NCI-H2171 (cell line): ENCODE measurements around the gene HPCAL1.

Experiments used
- DNase-seq: peaks from one replicate; lab custom pipeline; 2025; lab: John Stamatoyannopoulos, UW

The HPCAL1 gene

DNA sequence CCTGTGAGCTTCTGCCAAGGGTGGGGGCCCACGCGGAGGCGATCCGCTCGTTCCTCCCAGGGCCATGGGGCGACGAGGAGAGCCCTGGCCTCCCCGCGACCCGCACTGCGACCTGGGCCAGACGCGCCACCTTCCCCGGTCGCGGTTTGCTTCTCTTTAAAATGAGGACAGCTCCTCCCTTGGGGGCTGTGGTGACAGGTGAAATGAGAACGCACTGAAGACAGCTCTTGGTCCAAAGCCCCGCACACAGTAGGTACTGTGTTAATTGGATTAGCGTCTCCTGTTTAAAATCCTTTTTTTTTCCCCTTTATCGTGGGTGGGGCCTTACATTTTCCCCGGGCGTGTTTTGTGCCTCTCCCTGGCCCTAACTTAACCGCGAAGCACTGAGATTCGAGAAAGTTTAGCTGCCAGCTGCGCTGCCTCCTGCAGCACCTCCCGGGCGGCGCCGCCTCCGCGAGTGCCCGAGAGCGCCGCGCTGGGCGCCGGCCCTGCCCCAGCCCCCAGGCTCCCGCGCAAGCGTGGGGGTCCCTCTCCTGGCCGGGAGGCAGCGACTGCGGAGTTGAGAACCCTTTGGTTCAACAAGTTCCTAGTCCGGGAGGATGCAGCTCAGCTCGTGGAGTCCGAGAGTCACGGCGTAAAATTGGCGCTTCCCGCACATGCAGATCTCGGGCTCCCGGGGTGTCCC is 1.1 kb downstream of the HPCAL1 start:
- peak; percentile 38 for DNase-seq

DNA sequence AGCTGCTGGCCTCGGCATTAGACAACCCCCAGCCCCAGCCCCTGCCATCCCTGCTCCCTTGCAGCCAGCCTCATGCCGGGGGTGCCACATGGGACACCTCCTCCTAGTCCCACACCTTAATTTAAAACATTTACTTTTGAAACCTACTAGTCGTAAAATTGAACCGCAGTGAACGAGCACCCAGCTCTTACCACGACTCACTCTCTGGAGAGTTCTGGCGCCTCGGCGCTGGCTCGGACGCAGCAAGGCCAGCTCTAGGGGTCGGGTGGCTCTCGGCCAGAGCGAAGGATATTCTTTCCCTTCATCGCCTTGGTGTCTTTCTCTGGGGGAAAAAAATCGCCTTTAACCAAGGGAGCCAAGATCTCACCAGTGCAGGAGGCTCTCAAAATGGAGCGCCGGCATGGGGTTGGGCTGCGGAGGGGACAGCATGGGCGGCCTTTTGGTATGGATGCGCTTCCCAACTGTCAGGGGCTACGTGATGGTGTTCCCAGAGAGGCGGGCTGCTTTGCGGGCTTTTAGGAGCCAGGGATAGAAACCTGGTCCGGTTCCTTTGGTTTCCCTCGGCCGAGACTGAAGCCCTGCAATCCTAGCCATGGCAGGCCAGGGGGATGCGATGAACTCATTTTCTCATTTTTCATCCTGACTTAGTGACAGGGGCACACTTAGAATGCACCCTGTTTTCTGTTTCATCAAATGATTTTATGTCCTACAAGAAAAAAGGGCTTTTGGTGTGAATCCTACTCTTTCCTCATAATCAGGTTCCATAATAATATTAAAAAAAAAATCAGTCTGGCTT is 2.0 kb downstream of the HPCAL1 start:
- no peak for DNase-seq

DNA sequence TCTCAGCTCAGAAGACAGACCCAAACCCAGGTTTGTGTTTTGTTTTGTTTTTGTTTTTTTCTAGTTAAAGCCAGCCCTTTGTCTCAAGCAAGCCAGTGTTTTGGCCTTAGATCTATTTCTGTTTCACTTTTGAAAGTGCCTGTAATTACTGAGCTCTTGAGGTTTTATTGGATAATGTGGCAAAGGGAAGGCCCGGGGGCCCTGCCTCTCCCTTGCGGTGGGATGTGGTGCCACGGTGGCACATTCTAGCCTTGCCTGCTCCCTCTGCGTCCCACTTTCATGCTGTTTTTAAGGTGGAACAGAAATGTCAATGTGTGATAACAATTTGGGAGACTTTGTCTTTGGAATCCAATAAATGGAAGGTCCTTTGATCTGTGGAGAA is 2.5 kb downstream of the HPCAL1 start:
- DNase-seq: no peak

DNA sequence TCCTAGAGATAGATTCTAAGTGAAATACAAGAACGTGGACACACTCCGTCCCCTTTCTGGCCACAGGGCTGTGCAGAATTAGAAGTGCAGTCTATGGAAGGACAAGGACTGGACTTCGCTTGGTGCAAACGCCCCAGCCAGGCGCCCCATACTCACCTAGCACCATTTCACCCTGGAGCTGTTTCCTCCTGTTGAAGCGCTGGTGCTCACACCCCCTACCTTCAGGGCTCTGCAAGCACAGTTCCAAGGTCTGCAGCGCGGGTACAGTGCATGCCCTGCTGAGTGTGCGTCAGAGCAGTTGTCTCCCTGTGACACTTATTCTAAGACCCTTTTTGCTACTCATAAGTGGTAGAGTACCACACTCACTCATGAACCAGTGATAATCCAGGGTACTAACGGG is 3.0 kb downstream of the HPCAL1 start:
- no peak for DNase-seq

DNA sequence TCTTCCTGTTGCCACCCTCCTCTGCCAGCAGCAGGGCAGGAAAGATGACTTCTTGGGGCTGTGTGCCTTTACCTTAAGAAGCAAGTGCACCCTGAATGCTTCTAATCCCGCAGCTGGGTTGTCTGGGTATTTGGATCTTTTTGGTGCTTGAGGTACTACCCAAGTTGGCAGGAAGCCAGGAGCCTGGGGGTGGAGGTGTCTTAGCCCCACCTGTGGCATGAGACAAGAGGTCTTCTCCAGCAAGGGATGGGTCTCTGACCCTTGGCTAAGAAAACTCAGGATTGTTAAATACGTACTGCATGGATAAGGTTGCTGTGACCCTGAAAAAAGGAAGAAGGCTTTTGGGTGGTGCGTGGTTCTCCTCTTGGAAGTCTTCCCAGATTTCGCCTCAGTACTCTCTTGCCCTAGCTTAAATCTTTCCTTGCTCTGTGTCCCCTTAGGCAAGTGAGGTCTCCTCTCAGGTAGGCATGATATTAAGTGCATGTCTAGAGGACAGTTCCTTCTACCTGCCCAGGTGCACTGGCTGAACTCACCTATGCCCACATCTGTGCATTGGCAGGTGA is 4.3 kb downstream of the HPCAL1 start:
- no peak for DNase-seq

DNA sequence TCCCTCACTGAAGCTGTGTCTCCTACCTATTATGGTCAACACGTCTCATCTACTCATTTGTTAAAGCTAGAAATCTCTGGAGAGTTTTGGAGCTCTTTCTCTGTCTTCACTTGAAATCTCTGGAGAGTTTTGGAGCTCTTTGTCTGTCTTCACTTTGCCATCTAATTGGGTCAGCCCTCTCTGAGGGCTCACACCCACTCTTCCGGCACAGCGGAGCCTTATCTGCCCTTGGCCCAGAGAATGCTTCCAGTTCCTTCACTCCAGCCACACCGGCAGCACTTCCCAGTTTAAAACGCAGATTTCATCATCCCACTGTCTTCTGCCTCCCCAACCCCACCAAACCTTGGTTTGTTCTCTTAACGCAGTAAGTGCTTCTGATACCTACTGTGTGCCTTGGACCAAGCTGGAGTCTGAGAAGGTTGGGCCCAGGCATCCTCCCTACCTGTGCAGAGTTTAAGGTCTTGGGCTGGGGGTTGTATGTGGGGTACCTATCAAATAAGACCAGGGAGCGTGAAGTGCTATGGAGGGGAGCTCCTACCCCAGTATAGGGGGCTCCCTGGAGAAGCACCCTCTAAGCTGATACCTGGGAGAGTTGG is 5.0 kb downstream of the HPCAL1 start:
- no peak for DNase-seq

DNA sequence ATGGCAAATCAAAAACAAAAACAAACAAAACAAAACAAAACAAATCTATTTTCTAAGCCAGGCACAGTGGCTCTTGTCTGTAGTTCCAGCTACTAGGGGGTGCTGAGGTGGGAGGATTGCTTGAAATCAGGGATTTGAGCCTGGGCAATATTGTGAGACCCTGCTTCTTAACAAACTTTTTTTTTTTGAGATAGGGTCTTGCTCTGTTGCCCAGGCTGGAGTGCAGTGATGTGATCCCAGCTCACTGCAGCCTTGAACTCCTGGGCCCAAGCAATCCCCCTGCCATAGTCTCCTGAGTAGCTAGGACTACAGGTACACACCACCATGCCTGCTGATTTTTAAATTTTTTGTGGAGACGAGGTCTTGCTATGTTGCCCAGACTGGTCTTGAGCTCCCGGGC is 6.2 kb downstream of the HPCAL1 start:
- no peak for DNase-seq

DNA sequence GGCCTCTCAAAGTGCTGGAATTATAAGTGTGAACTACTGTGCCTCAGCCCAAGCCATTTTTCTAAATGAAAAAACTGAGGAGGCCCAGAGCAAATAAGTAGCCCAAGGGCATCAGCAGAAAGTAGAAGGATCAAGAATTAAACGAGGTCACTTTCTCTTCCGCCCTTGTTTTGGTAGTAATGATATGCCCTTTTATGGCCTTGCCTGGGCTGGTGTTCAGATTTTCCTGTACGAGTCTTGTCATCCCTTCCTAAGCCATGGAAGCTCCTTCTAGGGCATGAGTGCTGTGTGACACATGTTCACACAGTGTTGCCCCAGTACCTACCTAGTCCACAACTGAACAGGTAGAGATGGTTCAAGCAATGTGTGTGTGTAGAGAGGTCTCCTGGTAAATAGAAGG is 6.6 kb downstream of the HPCAL1 start:
- no peak for DNase-seq

DNA sequence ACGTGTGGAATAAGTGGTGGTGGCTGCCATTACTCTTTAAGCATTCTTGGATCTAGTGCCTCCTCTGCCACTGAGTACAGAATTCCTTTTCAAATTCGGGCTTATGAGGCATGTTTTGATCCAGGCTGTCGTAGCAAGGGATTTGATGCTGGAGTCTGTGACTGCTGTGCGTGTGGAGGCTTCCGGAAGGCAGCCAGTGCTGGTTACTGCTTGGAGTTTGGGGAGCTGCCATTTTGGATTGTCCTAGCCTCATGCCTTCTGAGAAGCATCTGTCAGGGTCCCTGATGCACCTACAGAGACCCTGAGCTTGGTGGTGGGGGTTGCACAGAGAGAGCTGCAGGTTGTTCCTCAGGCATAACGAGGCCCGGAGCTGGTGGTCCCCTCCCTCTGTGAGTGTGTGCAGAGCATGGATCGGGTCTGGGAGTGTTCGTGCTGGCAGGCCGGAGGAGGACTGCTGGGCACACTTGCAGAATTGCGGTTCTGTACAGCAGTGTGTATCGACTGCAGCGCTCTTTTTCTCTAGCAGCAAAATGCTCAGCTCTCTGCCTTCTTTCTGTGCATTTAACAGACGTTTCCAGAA is 7.7 kb downstream of the HPCAL1 start:
- DNase-seq: no peak

DNA sequence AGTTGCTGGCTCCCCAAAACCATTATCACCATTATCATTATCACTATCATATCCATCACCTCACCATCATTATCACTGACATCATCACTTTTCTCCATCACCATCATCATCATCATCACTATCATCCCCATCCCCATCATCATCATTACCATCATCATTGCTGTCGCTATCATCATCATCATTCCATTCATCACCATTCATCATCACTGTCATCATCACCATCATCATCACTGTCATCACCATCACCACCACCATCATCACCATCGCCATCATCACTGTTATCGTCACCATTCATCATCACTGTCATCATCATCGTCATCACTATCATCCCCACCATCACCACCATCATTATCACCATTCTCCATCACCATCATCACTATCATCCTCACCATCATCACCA is 9.0 kb downstream of the HPCAL1 start:
- no peak for DNase-seq

DNA sequence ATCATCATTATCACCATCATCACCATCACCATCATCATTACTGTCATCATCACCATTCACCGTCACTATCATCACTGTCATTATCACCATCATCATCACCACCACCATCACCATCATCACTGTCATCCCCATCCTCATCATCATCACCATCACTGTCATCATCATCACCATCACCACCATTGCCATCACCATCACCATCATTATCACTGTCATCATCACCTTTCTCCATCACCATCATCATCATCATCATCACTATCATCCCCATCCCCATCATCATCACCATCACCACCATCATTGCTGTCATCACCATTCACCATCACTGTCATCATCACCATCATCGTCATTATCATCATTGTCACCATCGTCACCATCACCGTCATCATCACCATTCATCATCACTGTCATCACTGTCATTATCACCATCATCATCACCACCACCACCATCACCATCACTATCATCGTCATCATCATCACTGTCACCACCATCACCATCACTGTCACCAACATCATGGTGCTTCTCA is 9.8 kb downstream of the HPCAL1 start:
- DNase-seq: no peak

DNA sequence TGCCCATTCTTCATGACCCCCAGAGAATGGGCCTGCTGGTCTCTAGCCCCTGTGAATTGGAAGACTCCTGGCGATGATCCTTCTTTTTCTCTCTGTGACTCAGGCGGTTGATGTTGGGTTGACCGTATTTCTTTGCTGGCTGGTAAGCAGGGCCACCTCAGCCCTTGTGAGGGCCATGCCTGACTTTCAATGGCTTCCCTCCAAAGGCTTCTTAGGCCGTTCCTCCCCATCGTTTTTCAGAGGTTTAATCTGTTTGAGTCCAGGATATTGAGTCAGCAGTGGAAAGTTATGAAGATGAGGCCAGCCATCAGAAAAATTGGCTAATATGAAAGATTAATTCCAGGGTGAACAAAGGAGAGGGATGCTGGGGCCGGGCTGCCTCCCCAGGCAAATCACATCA is 13.6 kb downstream of the HPCAL1 start:
- DNase-seq: no peak

DNA sequence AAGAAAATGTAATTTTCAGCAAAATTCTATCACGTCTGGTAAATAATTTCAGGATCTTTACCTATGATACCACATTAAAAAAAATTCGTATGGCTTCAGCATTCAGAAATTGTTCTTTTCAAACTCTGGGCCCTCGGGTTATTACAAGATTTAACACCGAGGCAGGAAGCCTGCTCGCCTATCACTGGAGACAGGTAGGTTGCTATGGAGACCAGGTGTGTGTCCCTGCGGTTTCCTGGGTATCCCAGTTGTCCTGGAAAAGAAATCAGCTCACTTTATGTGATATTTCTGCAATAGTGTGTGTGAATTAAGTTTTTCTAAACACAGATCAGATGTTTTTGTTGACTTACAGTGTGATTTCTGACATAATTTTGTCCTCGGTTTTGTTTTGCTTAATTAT is 14.2 kb downstream of the HPCAL1 start:
- no peak for DNase-seq

DNA sequence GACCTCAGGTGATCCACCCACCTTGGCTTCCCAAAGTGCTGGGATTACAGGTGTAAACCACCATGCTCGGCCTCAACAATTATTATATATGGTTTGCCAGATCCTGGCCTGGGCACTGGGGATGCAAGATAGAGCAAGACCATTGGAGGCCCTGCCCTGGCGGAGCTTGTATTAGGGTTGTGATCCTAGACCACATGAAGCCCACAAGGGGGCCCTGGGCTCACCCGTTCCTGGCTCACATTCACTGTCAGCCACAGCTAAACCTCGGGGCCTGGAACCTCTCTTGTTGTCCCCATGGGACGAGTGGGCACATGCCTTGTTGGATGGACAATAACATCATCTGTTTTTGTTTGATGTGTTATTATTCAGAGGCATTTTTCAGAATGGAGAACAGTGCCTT is 14.9 kb downstream of the HPCAL1 start:
- no peak for DNase-seq

DNA sequence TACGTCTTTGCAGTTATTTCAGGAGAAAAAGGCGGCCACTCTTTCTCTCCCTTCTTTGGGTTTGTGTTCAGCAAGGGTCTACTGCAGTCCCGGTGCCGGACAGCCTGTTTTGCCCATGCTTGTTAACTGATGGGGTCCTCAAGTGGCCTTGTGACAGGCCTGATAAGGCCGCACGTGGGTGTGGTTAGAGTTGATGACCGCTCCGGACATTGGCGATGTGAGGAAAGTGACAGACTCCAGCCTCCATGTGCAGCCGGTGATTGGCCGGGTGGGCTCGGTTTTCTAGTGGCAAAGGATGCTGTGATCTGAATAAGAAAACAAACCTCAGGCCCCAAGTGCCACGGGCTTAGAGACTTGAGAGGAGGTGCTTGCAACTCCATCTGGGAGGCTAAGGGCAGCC is 15.6 kb downstream of the HPCAL1 start:
- no peak for DNase-seq

DNA sequence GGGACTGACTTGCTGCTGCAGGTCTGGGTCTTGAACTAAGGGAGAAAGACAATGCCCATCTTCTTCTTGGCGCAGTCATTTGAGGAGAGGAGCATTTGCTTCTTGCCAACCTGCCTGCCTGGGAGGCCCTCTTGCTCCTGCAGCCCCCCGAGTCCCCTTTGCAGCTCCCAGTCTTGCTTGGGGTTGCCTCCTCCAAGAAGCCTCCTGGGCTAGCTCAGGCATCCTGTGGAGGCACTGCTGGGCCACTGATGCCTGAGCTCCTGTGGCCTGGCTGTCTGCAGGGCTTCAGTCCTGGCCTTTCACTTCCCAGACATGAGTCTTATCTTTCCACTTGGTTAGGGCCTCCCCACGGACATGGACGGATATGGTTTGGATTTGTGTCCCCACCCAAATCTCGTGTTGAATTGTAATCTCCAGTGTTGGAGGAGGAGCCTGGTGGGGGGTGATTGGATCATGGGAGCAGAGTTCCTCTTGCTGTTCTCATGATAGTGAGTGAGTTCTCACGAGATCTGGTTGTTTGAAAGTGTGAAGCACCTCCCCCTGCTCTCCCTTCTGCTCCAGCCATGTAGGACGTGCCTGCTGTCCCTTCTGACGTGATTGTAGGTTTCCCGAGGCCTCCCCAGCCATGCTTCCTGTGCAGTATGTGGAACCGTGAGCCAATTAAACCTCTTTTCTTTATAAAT is 17.3 kb downstream of the HPCAL1 start:
- DNase-seq: no peak

DNA sequence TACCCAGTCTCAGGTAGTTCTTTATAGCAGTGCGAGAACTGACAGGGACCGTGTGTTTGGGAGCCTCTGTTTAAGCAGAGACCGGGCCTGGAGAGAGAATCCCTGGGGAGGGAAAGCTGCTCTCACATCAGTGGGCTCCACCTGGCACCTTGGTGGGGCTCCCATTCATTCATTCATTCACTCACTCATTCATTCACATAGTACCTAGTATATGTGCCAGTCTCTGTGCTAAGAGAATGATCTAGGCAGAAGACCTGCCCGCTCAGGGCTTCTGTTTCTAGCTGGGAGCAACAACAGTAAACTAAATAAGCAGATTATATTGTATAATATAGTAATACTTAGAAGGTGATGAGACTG is 17.8 kb downstream of the HPCAL1 start:
- no peak for DNase-seq

DNA sequence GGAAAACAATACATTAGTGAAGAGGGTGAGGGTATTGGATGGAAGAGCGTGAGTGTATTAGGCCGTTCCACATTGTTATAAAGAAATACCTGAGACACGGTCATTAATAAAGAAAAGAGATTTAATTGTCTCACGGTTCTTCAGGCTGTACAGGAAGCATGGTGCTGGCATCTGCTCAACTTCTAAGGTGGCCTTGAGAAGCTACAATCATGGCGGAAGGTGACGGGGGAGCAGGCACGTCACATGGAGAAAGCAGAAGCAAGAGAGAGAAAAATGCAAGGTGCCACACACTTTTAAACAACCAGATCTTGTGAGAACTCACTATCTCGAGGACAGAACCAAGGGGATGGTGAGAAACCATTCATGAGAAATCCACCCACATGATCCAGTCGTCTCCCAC is 18.2 kb downstream of the HPCAL1 start:
- no peak for DNase-seq

DNA sequence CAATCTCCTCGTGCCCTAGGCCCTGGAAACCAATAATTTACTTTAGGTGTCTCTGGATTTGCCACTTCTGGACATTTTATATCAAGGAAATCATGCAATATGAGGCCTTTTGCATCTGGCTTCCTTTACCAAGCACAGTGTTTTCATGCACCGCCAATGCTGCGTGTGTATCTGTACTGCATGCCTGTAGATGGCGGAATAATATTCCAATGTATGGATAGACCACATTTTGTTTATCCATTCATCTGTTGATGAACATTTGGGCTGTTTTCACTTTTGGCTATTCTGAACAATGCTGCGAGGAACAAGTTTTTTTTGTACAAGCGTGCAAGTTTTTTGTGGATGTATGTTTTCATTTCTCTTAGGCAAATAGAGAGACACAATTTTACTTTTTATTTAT is 18.9 kb downstream of the HPCAL1 start:
- no peak for DNase-seq

DNA sequence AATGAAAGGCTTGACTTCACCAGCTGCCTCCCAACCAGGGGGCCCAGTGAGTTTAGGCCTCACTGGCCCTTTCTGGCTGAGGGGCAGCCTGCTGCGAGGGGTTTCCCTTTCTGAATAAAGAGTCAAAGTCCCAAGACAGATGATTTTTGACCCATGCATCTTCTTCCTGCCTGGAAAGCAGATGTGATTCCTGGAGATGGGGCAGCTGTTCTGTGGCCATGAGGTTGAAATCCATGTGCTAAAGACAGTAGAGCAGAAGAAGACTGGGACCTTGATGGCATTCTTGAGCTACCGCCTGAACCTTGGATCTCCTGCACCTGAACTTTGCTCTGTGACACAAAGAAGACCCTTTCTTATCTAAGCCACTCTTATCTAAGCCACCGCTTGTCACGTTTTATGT is 19.8 kb downstream of the HPCAL1 start:
- DNase-seq: no peak

DNA sequence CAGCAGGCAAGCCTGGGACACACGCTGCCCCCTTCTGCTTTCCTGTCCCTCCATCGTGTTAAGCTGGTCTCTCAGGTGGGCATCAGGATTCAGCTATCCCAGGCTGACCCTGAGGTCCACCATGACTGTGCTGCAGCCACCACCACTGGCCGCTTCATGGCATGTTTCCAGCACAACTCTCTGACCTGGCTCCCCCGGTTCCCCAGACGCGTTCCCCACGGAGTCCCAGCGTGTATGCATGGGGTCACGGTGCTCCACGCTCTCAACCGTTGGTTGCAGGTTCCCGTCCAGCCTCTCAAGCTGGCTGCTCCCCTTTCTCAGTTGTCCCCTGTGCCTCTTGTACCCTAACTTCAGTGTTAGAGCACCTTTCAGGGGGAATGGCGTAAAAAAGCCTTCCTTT is 20.3 kb downstream of the HPCAL1 start:
- no peak for DNase-seq

DNA sequence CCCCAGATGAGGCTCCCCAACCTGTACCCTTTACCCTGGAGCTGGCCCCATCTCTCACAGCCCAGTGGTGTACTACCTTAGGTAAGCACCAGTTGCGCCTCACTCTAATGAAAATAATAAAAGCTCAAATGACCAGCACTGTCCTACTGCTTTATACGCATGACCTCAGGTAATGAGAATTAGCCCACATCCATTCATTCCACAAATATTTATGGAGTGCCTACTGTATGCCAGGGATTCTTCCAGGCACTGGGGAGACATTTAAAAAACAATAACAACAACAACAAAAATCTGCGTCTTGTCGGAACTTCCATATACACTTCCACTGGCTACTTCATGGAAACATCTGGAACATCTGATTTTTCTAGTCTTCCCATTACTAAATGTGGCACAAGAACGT is 20.8 kb downstream of the HPCAL1 start:
- no peak for DNase-seq
